ENCODE results near the gene OR10A2.

GRCh38 chr11:6855971-6856541, 6.8 kb upstream of the OR10A2 start:
- no peak for TF ChIP-seq POLR2A (IDR thresholded peaks at IDR 0.05)
- TF ChIP-seq, protein P1, sequence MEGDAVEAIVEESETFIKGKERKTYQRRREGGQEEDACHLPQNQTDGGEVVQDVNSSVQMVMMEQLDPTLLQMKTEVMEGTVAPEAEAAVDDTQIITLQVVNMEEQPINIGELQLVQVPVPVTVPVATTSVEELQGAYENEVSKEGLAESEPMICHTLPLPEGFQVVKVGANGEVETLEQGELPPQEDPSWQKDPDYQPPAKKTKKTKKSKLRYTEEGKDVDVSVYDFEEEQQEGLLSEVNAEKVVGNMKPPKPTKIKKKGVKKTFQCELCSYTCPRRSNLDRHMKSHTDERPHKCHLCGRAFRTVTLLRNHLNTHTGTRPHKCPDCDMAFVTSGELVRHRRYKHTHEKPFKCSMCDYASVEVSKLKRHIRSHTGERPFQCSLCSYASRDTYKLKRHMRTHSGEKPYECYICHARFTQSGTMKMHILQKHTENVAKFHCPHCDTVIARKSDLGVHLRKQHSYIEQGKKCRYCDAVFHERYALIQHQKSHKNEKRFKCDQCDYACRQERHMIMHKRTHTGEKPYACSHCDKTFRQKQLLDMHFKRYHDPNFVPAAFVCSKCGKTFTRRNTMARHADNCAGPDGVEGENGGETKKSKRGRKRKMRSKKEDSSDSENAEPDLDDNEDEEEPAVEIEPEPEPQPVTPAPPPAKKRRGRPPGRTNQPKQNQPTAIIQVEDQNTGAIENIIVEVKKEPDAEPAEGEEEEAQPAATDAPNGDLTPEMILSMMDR (IDR thresholded peaks at IDR 0.05) = no peak
- no peak for TF ChIP-seq POLR2AphosphoS5 (IDR thresholded peaks at IDR 0.05)
- no peak for TF ChIP-seq EP300 (IDR thresholded peaks at IDR 0.05)
